NCI-H2171 (cell line): ENCODE results near the gene CHDH.

Experiments
- DNase-seq: peaks from one replicate; lab custom pipeline; 2025; lab: John Stamatoyannopoulos, UW

Gene CHDH

GRCh38 chr3:53823956-53824657, 22.1 kb downstream of the CHDH start:
- DNase-seq: no peak

- no peak for DNase-seq
These were observed 22.9 kb downstream of the CHDH start for GRCh38 chr3:53823026-53823955.

- no peak for DNase-seq
These were observed 23.9 kb downstream of the CHDH start for GRCh38 chr3:53822331-53822741.

GRCh38 chr3:53821631-53822121, 24.5 kb downstream of the CHDH start:
- no peak for DNase-seq

GRCh38 chr3:53820756-53821580, 25.3 kb downstream of the CHDH start:
- DNase-seq: no peak

GRCh38 chr3:53820084-53820483, 26.1 kb downstream of the CHDH start:
- DNase-seq: no peak

GRCh38 chr3:53819163-53819868, 26.9 kb downstream of the CHDH start:
- no peak for DNase-seq

GRCh38 chr3:53818221-53819162, 27.7 kb downstream of the CHDH start:
- no peak for DNase-seq

GRCh38 chr3:53817809-53818208, 28.4 kb downstream of the CHDH start:
- no peak for DNase-seq

GRCh38 chr3:53817211-53817610, 29.0 kb downstream of the CHDH start:
- DNase-seq: no peak

GRCh38 chr3:53816425-53816824, 29.8 kb downstream of the CHDH start:
- DNase-seq: no peak

GRCh38 chr3:53815651-53816050, 30.6 kb downstream of the CHDH start:
- no peak for DNase-seq

GRCh38 chr3:53815067-53815466, 31.2 kb downstream of the CHDH start:
- no peak for DNase-seq

- no peak for DNase-seq
These were observed 32.3 kb downstream of the CHDH start for GRCh38 chr3:53813876-53814275.

GRCh38 chr3:53813229-53813628, 33.0 kb downstream of the CHDH start:
- DNase-seq: no peak

- DNase-seq: no peak
These were observed 33.8 kb downstream of the CHDH start for GRCh38 chr3:53812434-53812833.

GRCh38 chr3:53811143-53811927, 34.9 kb downstream of the CHDH start:
- no peak for DNase-seq

- DNase-seq: no peak
These were observed 36.3 kb downstream of the CHDH start for GRCh38 chr3:53809764-53810400.

- no peak for DNase-seq
These were observed 37.0 kb downstream of the CHDH start for GRCh38 chr3:53809267-53809666.
